CD14-positive monocyte (primary cell): Measurements from ENCODE around the gene CALD1. TPM values are rescaled to one million over a fixed set of nuclear protein-coding genes. Genes with fewer than 3 reads are reported as not detected.

ENCODE experiments used
- DNase-seq, 3 donors: peaks; one replicate each; pipeline ENCODE4 v3.0.0-alpha.2; 2011 to 2022
- H2AFZ ChIP-seq: 2 replicates; pipeline ENCODE4 v1.6.0; 2012; ENCODE audit warnings: mild to moderate bottlenecking, low read depth, low read length, inconsistent platforms; ENCODE audit not compliant: insufficient read depth, poor library complexity, severe bottlenecking
- H3K27ac ChIP-seq, 2 donors: 1 replicate in 1 of 2; 2 replicates in 1 of 2; pipeline ENCODE4 v1.5.1; 2012 to 2013; ENCODE audit warnings: low read length in 2 of 2, control low read depth in 1 of 2, inconsistent platforms in 1 of 2, low read depth in 1 of 2, mild to moderate bottlenecking in 1 of 2
- H3K27me3 ChIP-seq, 2 donors: one replicate each; pipeline versions ENCODE4 v1.6.0 to v1.6.1; 2011 to 2013; ENCODE audit warnings: low read length in 2 of 2; ENCODE audit not compliant: control insufficient read depth in 2 of 2, insufficient read depth in 2 of 2
- H3K36me3 ChIP-seq, 2 donors: replicated peaks in 1 of 2; 1 replicate in 1 of 2; 2 replicates in 1 of 2; pipeline versions ENCODE4 v1.5.1 to v1.6.1; 2012 to 2013; ENCODE audit warnings: low read length in 2 of 2, control low read depth in 1 of 2, inconsistent platforms in 1 of 2, mild to moderate bottlenecking in 1 of 2; ENCODE audit not compliant: insufficient read depth in 2 of 2, control insufficient read depth in 1 of 2
- H3K4me1 ChIP-seq, 2 donors: 1 replicate in 1 of 2; 2 replicates in 1 of 2; pipeline versions ENCODE4 v1.5.1 to v1.6.1; 2012 to 2013; ENCODE audit warnings: low read length in 2 of 2, control low read depth in 1 of 2, inconsistent platforms in 1 of 2, mild to moderate bottlenecking in 1 of 2, moderate library complexity in 1 of 2; ENCODE audit not compliant: insufficient read depth in 2 of 2, control insufficient read depth in 1 of 2
- H3K4me2 ChIP-seq: replicated peaks from 2 replicates; pipeline ENCODE3; 2012; ENCODE audit warnings: low read length, moderate library complexity, mild to moderate bottlenecking; ENCODE audit not compliant: poor library complexity, severe bottlenecking; ENCODE audit errors: extremely low read depth
- H3K4me3 ChIP-seq, 3 experiments: fragments of 200-600 bp in 1 of 3; sonication (generic) in 1 of 3; replicated peaks in 1 of 3; 1 replicate in 2 of 3; 2 replicates in 1 of 3; pipeline ENCODE4 v1.5.1; 2011 to 2013; ENCODE audit warnings: low read length in 3 of 3, mild to moderate bottlenecking in 3 of 3, control low read depth in 2 of 3, low read depth in 2 of 3, inconsistent platforms in 1 of 3, moderate library complexity in 1 of 3
- H3K79me2 ChIP-seq: 2 replicates; pipeline ENCODE4 v1.6.0; 2012; ENCODE audit warnings: mild to moderate bottlenecking, control low read depth, inconsistent platforms, low read length, moderate library complexity; ENCODE audit not compliant: insufficient read depth
- H3K9ac ChIP-seq: 2 replicates; pipeline ENCODE4 v1.6.0; 2017; ENCODE audit warnings: low read length, mild to moderate bottlenecking; ENCODE audit not compliant: insufficient read depth, poor library complexity, severe bottlenecking
- H3K9me3 ChIP-seq, 2 donors: replicated peaks in 1 of 2; 1 replicate in 1 of 2; 2 replicates in 1 of 2; pipeline versions ENCODE4 v1.5.1 to v1.6.1; 2012 to 2013; ENCODE audit warnings: low read length in 2 of 2, control low read depth in 1 of 2; ENCODE audit not compliant: control insufficient read depth in 1 of 2, insufficient read depth in 1 of 2
- H4K20me1 ChIP-seq: 2 replicates; pipeline ENCODE4 v1.6.0; 2012; ENCODE audit warnings: mild to moderate bottlenecking, low read length, control low read depth, moderate library complexity; ENCODE audit not compliant: insufficient read depth
- H3K27ac Mint-ChIP-seq, 7 donors: one replicate each; pipeline ENCODE4 v1.8.0; 2020; ENCODE audit warnings: mild to moderate bottlenecking in 7 of 7, mixed read lengths in 7 of 7, moderate library complexity in 6 of 7, inconsistent platforms in 2 of 7
- H3K27me3 Mint-ChIP-seq, 3 donors: one replicate each; pipeline ENCODE4 v1.8.0; 2021 to 2022; ENCODE audit warnings: low read depth in 3 of 3, mild to moderate bottlenecking in 3 of 3, mixed read lengths in 3 of 3, moderate library complexity in 3 of 3, inconsistent platforms in 1 of 3
- H3K36me3 Mint-ChIP-seq, 2 donors: one replicate each; pipeline ENCODE4 v1.8.0; 2020; ENCODE audit warnings: mixed read lengths in 2 of 2, inconsistent platforms in 1 of 2, mild to moderate bottlenecking in 1 of 2
- H3K4me1 Mint-ChIP-seq: one replicate; pipeline ENCODE4 v1.8.0; 2020; ENCODE audit warnings: mild to moderate bottlenecking, mixed read lengths
- H3K4me3 Mint-ChIP-seq, 2 donors: one replicate each; pipeline ENCODE4 v1.8.0; 2020; ENCODE audit warnings: mild to moderate bottlenecking in 2 of 2, mixed read lengths in 2 of 2, moderate library complexity in 1 of 2
- H3K9me3 Mint-ChIP-seq, 7 donors: one replicate each; pipeline ENCODE4 v1.8.0; 2020 to 2022; ENCODE audit warnings: mixed read lengths in 7 of 7, mild to moderate bottlenecking in 6 of 7, moderate library complexity in 6 of 7, inconsistent platforms in 2 of 7
- CTCF ChIP-seq: fragments of 200-600 bp; IDR thresholded peaks from one replicate; pipeline ENCODE4 v1.8.0; 2022; ENCODE audit warnings: antibody characterized with exemption, mild to moderate bottlenecking
- WGBS: methylation state at CpG from one replicate; pipeline ENCODE4 v1.1.5; 2013; ENCODE audit warnings: missing lambda C conversion rate; ENCODE audit not compliant: insufficient coverage; 5-methylcytosine and 5-hydroxymethylcytosine counted together
- intact Hi-C, 2 donors: fragments of 100-400 bp; cut with micrococcal nuclease; formaldehyde crosslinking; loops; one replicate each; pipeline versions ENCODE4 v1.15.0 to v1.15.1; 2023
- polyA plus RNA-seq, 3 donors: library from polyadenylated mRNA; depleted of rRNA in 1 of 3; unstranded in 2 of 3; stranded (reverse) in 1 of 3; fragments of 300-500 nt in 2 of 3; fragments of >200 nt in 1 of 3; fragmentation: Illumina TruSeq in 2 of 3; gene quantifications; 1 replicate in 2 of 3; 2 replicates in 1 of 3; pipeline ENCODE4 v1.2.3, GENCODE V29; 2012 to 2021

The CALD1 gene
- polyA plus RNA-seq, 3 donors = 0.18 TPM; not detected in 2

- peaks cover 0 to 2% (median 0%) of the 10 kb centered on the region in 3 donors for H3K27me3 Mint-ChIP-seq
- intact Hi-C loops = no loop called here
- no peaks in the 10 kb centered on the region for H3K36me3 Mint-ChIP-seq
- no peak for DNase-seq
- Histone ChIP-seq H3K9ac (no peak overlapping the region), H3K4me3 (no peak overlapping the region), H3K4me2 (no peak overlapping the region), H3K27me3 (no peaks in the 10 kb centered on the region), H3K79me2 (no peaks in the 10 kb centered on the region), H3K9me3 (no peaks in the 10 kb centered on the region), H3K4me1 (no peaks in the 10 kb centered on the region), H4K20me1 (no peaks in the 10 kb centered on the region), H3K27ac (no peak overlapping the region), H2AFZ (peak overlapping the region; percentile 3), H3K36me3 (no peaks in the 10 kb centered on the region)
- TF ChIP-seq CTCF = no peak
- H3K9me3 Mint-ChIP-seq = no peaks in the 10 kb centered on the region
- H3K4me1 Mint-ChIP-seq = no peaks in the 10 kb centered on the region
- H3K27ac Mint-ChIP-seq = no peak overlapping the region
- no peak overlapping the region for H3K4me3 Mint-ChIP-seq
Observed at GRCh38 chr7:134962270-134962780, 182.9 kb downstream of the CALD1 start.

- no peaks in the 10 kb centered on the region for H3K4me1 ChIP-seq
Observed at GRCh38 chr7:134963036-134963435, 183.6 kb downstream of the CALD1 start.

More at GRCh38 chr7:134963036-134963435, 183.6 kb downstream of the CALD1 start:
- no peak overlapping the region for H3K27ac Mint-ChIP-seq
- H3K9me3 Mint-ChIP-seq = no peaks in the 10 kb centered on the region
- H3K79me2 ChIP-seq = no peaks in the 10 kb centered on the region
- H3K9ac ChIP-seq = no peak overlapping the region
- H3K4me1 Mint-ChIP-seq = no peaks in the 10 kb centered on the region
- WGBS = no CpG with 5 or more reads among the region's 4 CpGs
- no peak for TF ChIP-seq CTCF
- intact Hi-C loops = no loop called here
- no peaks in the 10 kb centered on the region for H4K20me1 ChIP-seq
- no peak overlapping the region for H3K4me2 ChIP-seq
- no peaks in the 10 kb centered on the region for H3K9me3 ChIP-seq
- H3K4me3 ChIP-seq = no peak overlapping the region
- no peak overlapping the region for H3K4me3 Mint-ChIP-seq
- no peaks in the 10 kb centered on the region for H3K36me3 Mint-ChIP-seq
- DNase-seq = no peak
- H3K27me3 ChIP-seq = no peaks in the 10 kb centered on the region
- H3K27ac ChIP-seq = no peak overlapping the region
- H2AFZ ChIP-seq = no peak overlapping the region
- H3K36me3 ChIP-seq = no peaks in the 10 kb centered on the region
- peaks cover 0 to 2% (median 2%) of the 10 kb centered on the region in 3 donors for H3K27me3 Mint-ChIP-seq
